ENCODE results near the gene DYNC1LI2. TPM values are rescaled to one million over a fixed set of nuclear protein-coding genes. Genes with fewer than 3 reads are reported as not detected.
"Not testable (repeated sequence)": the region's sequence is repeated elsewhere in the genome, so short reads cannot be mapped to it uniquely, and the experiment has no call there.

The DYNC1LI2 gene
- total and polyA plus RNA-seq, 10 of the 15 experiments (the other 5 are each of a cell fraction or from before 2014, with no cell fraction given) = 6.0 to 46.5 (median 33.7) TPM

GRCh38 chr16:66687906-66688625 is 63.3 kb downstream of the DYNC1LI2 start (continued):
- TF ChIP-seq ZBTB33 (IDR thresholded peaks at IDR 0.05) (no peak), ZBED1 (IDR thresholded peaks at IDR 0.05; ENCODE audit: borderline replicate concordance) (no peak), POU2F2 (IDR thresholded peaks at IDR 0.05; ENCODE audit: borderline replicate concordance, low read depth, low read length) (no peak), USF1 (IDR thresholded peaks at IDR 0.05; ENCODE audit: borderline replicate concordance, extremely low read length, insufficient read depth, low read depth, low read length) (no peak), ZNF622 (IDR thresholded peaks at IDR 0.05) (no peak), EED (IDR thresholded peaks at IDR 0.05; ENCODE audit: low read depth) (no peak)

- H3K4me1 ChIP-seq (ENCODE audit: control insufficient read depth, insufficient read depth, low read length); H2AFZ ChIP-seq (ENCODE audit: control insufficient read depth, low read depth, low read length); FAIRE-seq; ATAC-seq; H3K9me3 ChIP-seq (replicated peaks; ENCODE audit: control insufficient read depth, insufficient read depth, low read length); H3K36me3 ChIP-seq (ENCODE audit: control insufficient read depth in 2 of 2, insufficient read depth in 2 of 2, low read length in 1 of 2); H4K20me1 ChIP-seq (ENCODE audit: control insufficient read depth, insufficient read depth); CTCF ChIA-PET; BruUV-seq (replicated peaks); RAD21 ChIA-PET (ENCODE audit: unreplicated experiment); SMC1A ChIA-PET (ENCODE audit: uncharacterized antibody, unreplicated experiment); DNase-seq (ENCODE audit: low read depth, low spot score); POLR2A ChIA-PET; H3K4me3 ChIP-seq; H3K27me3 ChIP-seq (replicated peaks in 1 of 2; ENCODE audit: control insufficient read depth in 2 of 2, insufficient read depth in 2 of 2, low read length in 1 of 2); H3K27ac ChIP-seq (ENCODE audit: control insufficient read depth, insufficient read depth); in situ Hi-C loops (cut with MboI); H3K4me2 ChIP-seq (ENCODE audit: control insufficient read depth, insufficient read depth); H3K79me2 ChIP-seq (ENCODE audit: control insufficient read depth, insufficient read depth, low read length); intact Hi-C loops (cut with micrococcal nuclease; ENCODE audit: unreplicated experiment); H3K9ac ChIP-seq (ENCODE audit: control insufficient read depth, insufficient read depth, low read length): not testable (repeated sequence)
- WGBS (ENCODE audit: insufficient coverage, insufficient replicate concordance, low lambda C conversion rate, missing lambda C conversion rate) = 31% methylated on average over 14 of the region's 14 CpGs
Measured at GRCh38 chr16:66685501-66686115, 65.8 kb downstream of the DYNC1LI2 start.
